ENCODE data around the gene COMMD4.

The COMMD4 gene

DNA sequence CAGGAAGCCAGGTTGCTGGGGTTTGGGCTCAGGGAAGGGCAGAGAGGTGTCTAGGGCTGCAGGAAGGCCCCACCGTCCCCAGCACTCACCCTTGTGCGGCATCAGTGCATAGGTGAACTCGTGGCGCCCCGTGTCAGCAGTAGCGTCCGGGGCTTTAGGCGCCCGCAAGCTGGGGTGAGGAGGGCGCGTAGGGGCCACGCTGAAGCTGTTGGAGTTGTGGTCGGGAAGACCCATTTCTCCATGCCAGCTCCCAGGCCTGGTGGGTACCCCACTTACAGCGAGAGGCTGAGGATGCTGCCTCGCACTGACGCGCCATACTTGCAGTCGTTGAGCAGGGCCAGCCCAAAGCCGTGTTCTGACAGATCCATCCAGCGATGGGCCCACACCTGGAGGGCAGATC, 20.7 kb downstream of the COMMD4 start:
- DNase-seq (ENCODE audit: low read depth): no peak

DNA sequence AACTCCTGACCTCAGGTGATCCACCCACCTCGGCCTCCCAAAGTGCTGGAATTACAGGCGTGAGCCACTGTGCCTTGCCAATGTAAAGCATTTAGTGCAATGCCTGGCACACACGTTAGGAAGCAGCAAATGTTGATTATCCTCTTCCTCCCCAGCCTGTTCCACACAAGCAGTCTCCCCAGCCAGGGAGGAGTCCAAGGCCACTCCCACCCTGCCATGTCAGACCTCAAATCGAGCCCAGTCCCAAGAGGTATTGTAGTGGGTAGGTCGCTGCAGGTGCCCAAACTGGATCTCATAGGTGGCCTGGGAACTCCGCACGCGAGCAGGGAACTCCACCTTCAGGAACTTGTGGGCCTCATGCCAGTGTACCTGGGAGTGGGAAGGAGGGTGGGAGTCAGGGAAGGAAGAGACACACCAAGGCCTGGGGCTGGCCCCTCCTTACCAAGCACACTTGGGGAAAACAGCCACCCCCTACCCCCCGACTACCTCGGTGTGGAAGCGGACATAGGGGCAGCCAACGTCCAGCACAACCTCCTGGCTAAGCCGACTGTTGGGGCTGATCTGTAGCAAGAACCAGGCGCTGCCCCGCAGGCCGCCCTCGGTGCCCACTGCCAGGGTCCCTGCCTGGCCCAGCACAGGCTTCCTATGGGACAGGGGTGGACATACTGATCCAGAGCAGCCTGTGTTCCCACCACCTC, 22.3 kb downstream of the COMMD4 start:
- DNase-seq (ENCODE audit: low read depth): no peak

DNA sequence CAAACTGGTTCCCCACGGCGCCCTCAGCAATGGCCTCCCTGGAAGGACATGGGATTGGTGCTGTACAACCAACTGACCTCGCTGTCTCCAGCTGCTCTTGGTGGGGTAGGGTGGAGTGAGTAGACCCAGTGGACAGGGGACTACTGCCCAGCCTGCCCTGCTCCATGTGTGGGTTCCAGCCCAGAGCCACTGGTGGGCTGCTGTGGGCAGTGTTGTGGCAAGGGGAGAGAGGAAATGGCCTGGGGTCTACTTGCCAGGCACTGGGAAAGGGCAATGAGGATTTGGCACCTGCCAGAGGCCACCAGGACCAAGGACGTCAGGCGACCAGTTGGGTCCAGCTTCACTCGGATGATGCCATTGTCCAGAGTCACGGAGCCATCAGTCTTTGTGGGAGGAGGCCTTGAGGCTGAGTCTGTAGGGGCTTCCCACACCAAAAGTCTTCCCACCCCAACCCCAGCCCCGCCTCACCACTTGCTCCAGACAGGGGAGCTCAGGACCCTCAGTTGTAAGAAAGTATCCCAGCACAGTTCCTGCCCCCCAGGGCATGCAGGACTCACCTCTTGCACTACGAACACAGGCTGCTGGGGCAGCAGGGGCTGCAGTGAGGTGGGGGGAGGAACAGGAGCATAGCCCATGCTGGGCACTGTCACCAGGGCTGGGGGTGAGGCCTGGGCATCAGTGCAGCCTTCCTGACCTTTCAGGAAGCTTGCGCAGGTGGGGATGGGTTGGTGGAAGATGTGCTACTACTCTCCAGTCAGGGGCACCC, 23.1 kb downstream of the COMMD4 start:
- no peak for DNase-seq (ENCODE audit: low read depth)

DNA sequence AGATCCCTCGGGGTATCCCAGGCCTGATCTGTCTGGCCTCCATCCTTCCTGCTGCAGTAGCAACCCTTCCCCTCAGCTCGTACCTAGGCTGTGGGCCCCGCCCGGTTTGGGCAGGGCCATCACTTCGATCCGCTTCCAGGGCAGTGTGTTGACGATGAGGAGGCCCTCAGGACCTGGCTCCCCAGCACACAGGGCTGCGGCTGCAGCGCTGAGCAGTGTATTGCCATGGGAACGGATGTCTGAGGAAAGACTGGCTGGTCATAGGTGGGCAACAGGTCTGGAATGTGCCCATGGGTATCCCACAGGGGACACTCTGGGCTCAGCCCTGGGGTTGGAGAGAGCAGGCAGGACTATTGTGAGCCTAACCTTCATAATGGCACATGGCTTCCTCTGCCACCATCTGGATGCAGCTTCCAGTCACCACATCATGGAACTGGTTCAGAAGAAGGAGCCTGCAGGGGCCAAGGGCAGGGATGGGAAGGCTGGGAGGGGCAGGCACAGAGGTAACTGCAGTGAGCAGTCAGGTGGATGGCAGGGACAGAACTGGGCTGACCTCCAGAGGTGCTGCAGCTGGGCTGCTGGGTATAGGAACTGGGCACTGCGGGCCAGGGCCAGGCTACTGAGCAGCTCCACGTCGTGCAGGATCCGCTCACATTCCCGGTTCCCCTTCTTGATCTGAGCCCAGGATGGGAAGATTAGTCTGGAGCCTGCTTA, 23.8 kb downstream of the COMMD4 start:
- DNase-seq (ENCODE audit: low read depth): no peak

DNA sequence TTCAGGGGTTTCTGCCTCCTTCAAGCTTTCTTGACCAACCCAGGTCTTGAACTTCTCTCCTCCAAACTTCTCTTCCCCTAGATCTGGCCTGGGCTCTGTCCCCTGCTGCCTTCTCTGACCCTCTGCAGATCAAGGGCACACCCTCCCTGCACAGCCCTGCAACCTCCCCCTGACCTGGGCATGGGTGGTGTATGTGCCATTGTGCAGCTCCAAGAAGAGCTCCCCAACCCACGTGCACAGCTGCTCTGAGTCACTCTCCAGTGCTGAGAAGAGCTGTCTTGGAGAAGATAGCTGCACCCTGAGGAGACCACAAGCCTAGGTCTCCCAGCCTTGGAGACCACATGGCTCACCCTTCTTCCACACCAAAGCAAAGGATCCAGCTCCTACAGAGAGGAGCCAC, 24.5 kb downstream of the COMMD4 start:
- DNase-seq (ENCODE audit: low read depth): no peak

DNA sequence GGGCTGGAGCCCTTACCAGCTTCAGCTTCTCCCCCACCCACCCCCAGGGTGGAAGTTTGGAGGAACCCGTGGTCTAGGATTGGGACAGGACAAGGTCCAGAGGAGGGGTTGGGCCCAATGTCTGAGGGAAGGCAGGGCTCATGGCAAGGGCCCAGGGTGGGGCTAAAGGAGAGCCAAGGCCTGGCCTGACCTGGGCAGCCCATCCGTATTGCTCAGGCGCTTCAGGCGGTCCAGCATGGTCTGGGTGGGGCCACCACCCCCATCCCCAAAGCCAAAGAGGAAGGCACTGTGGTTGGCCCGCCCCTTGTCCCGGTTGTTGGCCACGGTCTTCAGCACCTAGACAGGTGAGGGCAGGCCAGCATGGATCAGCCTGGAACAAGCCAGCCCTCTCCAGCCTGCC, 25.0 kb downstream of the COMMD4 start:
- DNase-seq (ENCODE audit: low read depth): no peak

DNA sequence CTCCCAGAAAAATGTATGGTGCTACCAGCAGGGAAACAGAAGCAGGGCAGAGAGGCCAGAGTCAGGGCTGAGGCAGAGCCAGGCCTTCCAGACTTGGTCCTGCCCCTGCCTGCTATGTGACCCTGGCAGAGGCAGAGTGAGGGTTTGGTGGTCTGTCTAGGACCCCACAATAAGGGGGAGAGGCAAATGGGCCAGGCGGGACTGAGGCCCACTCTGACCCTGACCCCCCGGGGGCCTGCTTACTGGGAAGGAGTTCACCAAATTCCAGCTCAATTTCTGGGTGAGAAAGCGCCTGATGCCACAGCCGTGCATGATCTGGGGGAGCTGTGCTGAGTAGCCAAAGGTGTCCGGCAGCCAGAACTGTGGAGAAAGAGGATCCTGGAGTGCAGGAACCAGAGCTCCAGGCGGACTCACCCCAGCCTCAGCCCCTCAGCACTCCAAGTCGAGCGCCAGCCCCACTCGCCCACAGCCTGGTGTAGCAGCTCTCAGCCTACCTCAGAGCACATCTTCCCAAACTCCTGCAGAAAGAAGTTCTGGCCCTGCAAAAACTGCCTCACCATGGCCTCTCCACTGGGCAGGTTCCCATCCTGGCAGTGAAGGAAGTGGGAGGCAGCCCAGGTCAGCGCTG, 25.6 kb downstream of the COMMD4 start:
- no peak for DNase-seq (ENCODE audit: low read depth)

DNA sequence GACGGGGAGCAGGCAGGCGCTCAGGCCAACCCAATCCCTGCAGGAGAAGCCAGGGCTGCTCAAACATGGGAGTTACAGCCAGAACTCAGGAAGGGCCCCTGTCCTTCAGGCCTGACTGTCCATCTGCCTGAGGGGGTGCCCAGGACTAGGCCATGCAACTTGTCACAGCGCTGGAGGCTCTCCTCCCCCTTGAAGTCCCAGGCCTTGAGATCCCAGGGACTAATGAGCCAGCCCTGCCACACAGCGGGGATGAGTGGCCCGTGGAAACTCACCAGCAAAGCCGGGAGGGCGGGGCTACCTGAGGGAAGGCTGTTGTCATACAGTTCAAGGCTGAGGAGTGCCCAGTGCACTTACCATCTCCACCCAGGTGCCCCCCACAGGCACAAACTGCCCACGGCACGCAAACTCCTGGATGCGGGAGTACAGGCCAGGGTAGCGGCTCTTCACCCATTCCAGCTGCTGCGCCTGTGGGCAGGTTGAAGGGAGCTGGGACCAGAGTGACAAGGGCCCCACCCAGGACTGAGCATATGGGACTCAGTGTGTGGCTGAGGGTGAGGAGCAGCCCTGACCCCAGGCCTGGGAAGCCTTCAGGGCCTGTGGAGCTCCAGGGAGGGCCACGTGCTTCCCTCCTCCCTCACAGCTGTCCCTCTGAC, 26.3 kb downstream of the COMMD4 start:
- DNase-seq (ENCODE audit: low read depth): no peak

DNA sequence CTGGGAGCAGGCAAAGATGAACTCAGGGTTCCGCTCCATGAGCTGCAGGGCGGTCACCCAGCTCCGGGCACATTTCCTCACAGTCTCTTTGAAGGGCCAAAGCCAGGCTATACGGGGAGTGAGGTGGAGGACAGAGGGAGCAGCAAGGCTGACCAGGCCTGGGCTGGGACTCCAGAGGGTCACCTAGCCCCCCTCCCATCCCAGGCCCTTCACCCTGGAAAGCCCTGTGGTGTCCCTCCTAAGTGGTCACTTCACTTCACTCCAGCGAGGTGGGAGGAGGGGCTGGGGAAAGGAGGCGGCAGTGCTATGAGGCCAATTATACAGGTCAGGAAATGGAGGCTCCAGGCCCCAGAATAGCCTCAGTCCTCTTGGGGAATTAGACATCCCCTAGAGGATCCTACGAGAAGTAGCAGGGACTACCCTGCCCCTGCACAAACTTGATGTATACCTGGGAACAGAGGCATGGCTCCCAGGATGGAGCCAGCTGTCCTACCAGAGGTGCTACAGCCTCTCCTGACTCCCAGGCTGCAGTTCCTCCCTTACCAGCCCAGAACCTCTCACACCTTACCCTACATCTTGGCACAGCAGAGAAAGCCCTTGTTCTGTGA, 26.9 kb downstream of the COMMD4 start:
- no peak for DNase-seq (ENCODE audit: low read depth)

DNA sequence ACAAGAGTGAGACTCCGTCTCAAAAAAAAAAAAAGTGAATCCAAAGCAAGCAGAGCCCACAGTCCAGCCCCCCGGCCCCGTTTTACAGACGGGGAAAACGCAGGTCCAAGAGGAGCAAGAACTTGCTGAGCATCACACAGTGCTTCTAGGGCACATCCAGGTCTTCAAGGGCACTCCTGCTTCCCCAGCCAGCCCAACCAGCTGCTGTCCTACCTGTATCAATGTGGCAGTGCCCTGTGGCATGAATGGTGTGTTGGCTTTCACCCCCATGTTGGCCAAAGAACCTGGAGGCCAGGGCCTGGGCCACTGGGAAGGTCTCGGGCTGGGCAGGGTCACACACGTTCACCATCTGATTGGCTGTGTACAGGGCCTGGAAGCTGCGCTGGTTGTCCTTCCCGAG, 27.9 kb downstream of the COMMD4 start:
- DNase-seq (ENCODE audit: low read depth): no peak

DNA sequence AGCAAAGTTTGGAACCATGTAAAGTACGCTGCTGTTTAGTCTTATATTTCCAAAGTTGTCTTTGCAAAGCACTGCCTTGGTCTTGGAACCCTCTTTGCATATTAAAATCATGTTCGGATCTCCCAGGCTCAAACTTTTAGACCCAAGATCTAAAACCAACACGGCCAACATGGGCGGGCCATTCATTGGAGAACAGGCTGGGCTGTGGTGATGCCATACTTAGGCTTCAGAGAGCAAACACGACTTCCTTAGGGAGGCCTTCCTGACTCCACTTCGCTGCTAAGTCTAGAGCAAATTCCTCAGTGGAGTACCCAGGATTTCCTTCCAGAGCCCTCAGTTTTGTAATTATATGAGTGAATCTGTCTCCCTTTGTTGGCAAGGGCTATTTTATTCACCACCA, 29.0 kb downstream of the COMMD4 start:
- no peak for DNase-seq (ENCODE audit: low read depth)

DNA sequence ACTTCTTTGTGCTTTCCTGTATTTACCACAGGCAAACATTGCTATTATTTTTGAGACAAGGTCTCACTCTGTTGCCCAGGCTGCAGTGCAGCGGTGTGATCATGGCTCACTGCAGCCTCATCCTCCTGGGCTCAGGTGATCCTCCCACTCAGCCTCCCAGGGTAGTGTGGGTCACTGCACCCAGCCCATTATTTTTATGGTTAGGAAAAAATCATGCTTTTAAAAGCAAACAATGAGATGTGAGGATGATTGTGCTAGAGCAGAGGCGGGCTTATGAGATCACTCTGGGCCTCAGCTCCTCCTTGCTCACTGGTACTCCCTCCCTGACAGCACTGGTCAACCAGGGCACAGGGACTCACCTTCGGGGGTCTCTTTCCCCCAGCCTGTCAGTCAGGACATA, 30.3 kb downstream of the COMMD4 start:
- DNase-seq (ENCODE audit: low read depth): no peak

DNA sequence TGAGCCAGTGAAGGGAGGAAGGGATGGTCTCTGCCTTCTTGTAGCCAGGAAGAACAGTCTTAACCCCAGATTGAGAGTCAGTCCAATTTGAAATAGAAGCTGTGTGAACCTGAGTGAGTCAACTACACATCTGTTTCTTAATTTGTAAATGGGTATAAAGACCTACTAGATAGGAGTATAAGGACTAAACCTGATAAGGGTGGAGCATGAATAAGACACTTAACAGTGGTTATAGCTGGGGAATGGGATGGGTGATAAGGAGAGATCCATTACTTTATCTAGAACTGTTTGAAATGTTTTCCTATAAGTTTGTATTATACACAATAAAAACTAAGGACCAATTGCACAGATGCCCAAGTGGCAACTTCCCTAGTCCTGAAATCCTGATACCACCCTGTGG, 31.1 kb downstream of the COMMD4 start:
- DNase-seq (ENCODE audit: low read depth): no peak

DNA sequence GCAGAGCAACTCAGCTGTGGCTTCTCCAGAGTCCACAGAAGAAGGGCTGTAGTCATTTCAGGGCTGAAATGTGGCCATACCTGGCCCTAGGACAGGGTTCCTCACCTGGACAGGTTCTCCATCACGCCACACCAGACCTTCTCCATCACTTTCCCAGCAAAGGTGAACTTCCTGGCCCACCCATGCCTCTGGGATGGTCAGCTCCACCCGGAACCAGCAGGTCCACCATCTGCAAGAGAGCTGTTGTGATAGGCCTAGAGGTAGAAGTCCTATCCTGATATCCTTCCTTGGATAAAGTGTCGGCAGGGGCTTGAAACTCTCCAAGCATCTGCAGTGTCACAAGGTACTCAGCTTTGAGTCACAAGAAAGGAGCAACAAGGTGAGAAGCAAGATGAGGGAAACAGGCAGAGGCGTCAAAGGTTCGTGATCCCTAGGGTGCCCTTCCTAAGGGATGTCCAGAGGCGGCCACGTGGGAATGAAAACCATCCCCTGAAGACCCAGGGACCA, 31.6 kb downstream of the COMMD4 start:
- no peak for DNase-seq (ENCODE audit: low read depth)

DNA sequence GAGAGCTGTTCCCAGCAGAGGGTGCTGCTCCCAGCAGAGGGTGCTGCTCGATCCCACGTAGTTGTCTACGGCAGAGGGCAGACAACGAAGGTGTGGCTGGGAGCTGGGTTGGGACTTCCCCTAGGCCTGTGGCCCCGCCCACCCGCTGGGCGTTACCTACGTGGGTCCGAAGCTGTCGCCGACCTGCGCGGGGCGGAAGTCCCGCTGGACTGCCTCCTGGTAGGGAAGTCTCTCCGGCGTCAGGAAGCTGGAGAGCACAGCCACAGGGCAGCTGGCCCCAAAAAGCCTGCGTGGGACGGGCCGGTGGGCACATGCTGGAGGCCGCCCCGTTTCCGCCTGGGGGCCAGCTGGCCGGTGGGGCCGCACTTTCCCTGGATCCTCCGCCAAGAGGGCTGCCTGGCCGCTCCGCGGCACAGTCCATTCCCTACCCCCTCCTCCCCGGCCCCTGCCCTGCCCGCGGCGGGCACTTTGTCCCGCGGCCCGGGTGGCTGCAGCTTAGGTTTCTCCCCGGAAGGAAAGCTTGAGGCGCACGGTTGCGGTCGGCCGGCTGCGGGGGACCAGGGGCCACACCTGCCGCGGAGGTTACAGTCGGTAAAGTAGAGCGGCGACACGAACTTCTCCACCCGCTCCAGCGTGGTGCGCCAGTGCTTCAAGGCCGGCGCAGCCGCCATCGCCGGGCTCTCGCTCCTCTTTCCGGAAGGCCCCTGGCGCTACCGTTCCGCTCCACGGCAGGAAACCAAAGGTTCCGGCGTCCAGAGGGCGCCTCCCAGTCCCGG, 32.2 kb downstream of the COMMD4 start, which contains the start of gene MAN2C1:
Gene MAN2C1 (minus strand): TSS at position 695 of the 776 bp plus-strand sequence. CDS start 24 bp downstream, at position 671.
- DNase-seq (ENCODE audit: low read depth): peak; percentile 87

DNA sequence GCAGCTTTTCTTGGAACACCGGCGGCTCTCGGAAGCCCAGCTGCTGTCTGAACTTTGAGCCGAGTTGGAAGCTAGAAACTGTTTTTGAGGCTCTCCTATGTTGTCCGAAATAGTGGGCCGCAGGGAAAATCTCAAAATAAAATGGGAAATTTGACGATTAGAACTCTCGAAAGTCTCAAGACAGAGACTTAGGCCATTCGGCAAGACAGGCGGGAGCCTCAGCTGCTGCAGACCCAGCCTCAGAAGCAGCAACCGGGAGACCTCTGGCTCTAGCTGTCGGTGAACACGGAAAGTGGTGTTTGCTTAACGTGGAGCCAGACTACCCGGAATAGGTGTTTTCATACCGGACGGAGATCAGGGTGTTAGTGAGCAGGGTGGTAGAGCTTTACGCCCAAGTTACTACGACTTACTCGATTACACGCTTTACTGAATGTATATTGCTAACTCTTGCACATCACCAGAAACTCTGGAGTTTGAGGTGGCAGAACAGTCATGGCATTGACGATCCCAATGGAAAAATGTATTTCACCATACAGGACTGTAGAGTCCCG, 32.9 kb downstream of the COMMD4 start:
- DNase-seq (ENCODE audit: low read depth): no peak

DNA sequence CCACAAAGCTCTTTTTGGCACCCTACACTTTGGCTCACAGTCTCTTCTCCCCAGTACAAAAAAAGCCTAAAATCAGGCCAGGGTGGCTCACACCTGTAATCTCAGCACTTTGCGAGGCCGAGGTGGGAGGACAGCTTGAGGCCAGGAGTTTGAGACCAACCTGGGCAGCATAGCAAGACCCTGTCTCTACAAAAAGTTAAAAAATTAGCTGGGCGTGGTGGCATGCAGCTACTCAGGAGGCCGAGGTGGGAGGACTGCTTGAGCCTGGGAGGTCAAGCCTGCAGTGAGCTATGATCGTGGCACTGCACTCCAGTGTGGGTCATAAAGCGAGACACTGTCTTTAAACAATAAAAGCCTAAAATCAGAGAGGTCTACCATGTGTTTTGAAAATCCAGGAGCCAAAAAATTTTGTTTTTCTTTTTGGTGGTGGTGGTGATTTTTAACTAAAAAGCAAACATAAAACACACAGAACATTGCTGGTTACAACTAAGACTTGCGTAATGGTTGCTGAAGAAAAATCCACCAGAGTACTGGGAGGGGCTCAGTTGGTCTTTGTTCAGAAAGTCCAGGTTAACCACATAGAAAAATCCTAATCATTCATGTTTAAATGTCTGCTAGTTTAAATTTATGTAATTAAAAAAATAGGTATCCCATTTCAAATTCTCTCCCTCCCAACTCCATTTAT, 34.2 kb downstream of the COMMD4 start:
- no peak for DNase-seq (ENCODE audit: low read depth)

DNA sequence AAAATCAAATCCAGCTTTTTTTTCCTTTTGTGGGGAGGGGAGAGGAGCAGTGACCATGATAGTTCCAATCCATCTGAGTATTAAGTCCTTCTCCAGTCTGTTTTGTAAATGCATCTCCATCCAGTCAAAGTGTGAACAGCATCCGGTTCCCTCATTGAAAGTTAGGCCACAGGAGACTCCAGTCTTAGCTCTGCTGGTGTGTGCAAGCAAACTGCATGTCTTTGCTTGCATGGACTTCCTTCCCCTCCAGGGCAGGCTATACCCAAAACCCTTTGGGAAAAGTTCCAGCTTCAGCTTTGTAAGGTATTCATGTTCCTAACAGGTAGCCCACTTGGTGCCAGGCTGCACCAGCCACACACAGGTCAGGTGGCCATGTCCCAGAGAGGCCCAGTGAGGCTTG, 35.6 kb downstream of the COMMD4 start:
- DNase-seq (ENCODE audit: low read depth): no peak

DNA sequence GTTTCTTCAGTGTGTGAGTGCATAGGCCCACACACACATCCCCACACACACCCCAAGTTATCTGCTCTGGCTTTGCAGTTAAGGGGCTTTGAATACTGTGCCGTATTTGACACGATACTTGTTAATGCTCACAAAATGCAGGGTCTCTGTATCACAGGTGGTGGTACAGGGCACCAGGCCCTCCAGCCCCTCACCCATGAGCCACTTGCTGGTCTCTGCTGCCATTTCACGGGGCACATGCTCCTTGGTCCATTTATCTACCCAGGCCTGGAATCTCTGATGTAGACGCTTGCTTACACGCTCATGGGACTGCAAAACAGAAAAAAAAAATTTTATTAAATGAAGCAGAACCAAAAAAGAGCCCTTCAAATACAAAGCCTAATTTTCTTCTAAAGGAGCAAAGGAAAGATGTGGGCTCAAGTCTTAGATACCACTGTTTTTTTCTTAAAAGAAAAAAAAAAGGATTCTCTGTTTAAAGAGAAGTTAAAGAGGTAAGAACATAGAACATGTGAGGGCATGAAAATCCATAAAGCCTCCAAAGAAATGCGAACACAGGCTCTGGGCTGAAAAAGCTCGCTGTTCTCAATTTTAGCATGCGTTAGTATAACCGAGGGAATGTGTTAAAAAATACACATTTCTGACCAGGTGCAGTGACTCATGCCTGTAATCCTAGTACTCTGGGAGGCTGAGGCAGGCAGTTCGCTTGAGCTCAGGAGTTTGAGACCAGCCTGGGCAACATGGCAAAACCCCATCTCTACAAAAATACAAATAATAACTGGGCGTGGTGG, 36.2 kb downstream of the COMMD4 start:
- DNase-seq (ENCODE audit: low read depth): no peak

All from activated T-helper 9 cell treated with anti-CD3 and anti-CD28 coated beads, Interleukin-2, amount 50 U/mL, for 16 hours (primary cell).